PC-3 (cell line): ENCODE results near the gene PTBP2.

ENCODE experiments used
- EZH2 ChIP-seq: fragments of 300-600 bp; sonication (generic); IDR thresholded peaks from one replicate; pipeline ENCODE4 v1.6.1; 2017; ENCODE audit warnings: antibody characterized with exemption, mild to moderate bottlenecking, low read length; ENCODE audit not compliant: unreplicated experiment
- TF ChIP-seq, protein P1 (sequence below): fragments of 300-600 bp; sonication (generic); conservative IDR thresholded peaks from 2 replicates; pipeline ENCODE4 v1.5.1; 2017; ENCODE audit warnings: antibody characterized with exemption, low read depth, mild to moderate bottlenecking, low read length

GRCh38 chr1:96746440-96747420, 25.1 kb downstream of the PTBP2 start:
- no peak for TF ChIP-seq EZH2
- TF ChIP-seq, protein P1, sequence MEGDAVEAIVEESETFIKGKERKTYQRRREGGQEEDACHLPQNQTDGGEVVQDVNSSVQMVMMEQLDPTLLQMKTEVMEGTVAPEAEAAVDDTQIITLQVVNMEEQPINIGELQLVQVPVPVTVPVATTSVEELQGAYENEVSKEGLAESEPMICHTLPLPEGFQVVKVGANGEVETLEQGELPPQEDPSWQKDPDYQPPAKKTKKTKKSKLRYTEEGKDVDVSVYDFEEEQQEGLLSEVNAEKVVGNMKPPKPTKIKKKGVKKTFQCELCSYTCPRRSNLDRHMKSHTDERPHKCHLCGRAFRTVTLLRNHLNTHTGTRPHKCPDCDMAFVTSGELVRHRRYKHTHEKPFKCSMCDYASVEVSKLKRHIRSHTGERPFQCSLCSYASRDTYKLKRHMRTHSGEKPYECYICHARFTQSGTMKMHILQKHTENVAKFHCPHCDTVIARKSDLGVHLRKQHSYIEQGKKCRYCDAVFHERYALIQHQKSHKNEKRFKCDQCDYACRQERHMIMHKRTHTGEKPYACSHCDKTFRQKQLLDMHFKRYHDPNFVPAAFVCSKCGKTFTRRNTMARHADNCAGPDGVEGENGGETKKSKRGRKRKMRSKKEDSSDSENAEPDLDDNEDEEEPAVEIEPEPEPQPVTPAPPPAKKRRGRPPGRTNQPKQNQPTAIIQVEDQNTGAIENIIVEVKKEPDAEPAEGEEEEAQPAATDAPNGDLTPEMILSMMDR: no peak
